Parathyroid adenoma (tissue), 2 donors: ENCODE data around the gene CDX1.

Source experiments
- H2AFZ ChIP-seq: fragments of 300-600 bp; sonication (generic); one replicate; pipeline ENCODE4 v1.7.0; 2017; ENCODE audit warnings: antibody characterized with exemption, mild to moderate bottlenecking
- H3K27ac ChIP-seq: fragments of 300-600 bp; sonication (generic); one replicate; pipeline ENCODE4 v1.7.0; 2017
- H3K27me3 ChIP-seq: fragments of 300-600 bp; sonication (generic); one replicate; pipeline ENCODE4 v1.7.0; 2017; ENCODE audit warnings: low read length; ENCODE audit not compliant: control insufficient read depth, insufficient read depth
- H3K36me3 ChIP-seq: fragments of 300-600 bp; sonication (generic); one replicate; pipeline ENCODE4 v1.7.0; 2017; ENCODE audit warnings: low read length; ENCODE audit not compliant: control insufficient read depth, insufficient read depth
- H3K4me1 ChIP-seq: fragments of 300-600 bp; sonication (generic); one replicate; pipeline ENCODE4 v1.7.0; 2017; ENCODE audit warnings: control low read depth
- H3K4me2 ChIP-seq: fragments of 300-600 bp; sonication (generic); one replicate; pipeline ENCODE4 v1.7.0; 2017; ENCODE audit warnings: low read length
- H3K4me3 ChIP-seq: fragments of 300-600 bp; sonication (generic); one replicate; pipeline ENCODE4 v1.7.0; 2017; ENCODE audit warnings: low read depth, low read length
- H3K79me2 ChIP-seq: fragments of 300-600 bp; sonication (generic); one replicate; pipeline ENCODE4 v1.7.0; 2017; ENCODE audit warnings: control low read depth
- H3K9ac ChIP-seq: fragments of 300-600 bp; sonication (generic); one replicate; pipeline ENCODE4 v1.7.0; 2017; ENCODE audit warnings: mild to moderate bottlenecking
- H3K9me3 ChIP-seq: fragments of 300-600 bp; sonication (generic); one replicate; pipeline ENCODE4 v1.7.0; 2017; ENCODE audit warnings: low read length; ENCODE audit not compliant: control insufficient read depth
- CTCF ChIP-seq: fragments of 300-600 bp; sonication (generic); IDR thresholded peaks from one replicate; pipeline ENCODE4 v1.7.0; 2017; ENCODE audit warnings: antibody characterized with exemption, mild to moderate bottlenecking
- donor health status: primary hyperparathyroidism.

The CDX1 gene

GRCh38 chr5:150120062-150120441, 46.5 kb upstream of the CDX1 start:
- no peaks in the 10 kb centered on the region for H3K36me3 ChIP-seq
- TF ChIP-seq CTCF, result no peak
- no peak overlapping the region for H2AFZ ChIP-seq
- no peaks in the 10 kb centered on the region for H3K9me3 ChIP-seq
- no peaks in the 10 kb centered on the region for H3K27me3 ChIP-seq
- H3K9ac ChIP-seq, result no peak overlapping the region
- H3K4me2 ChIP-seq, result no peak overlapping the region
- H3K4me1 ChIP-seq, result no peaks in the 10 kb centered on the region
- no peak overlapping the region for H3K27ac ChIP-seq
- no peak overlapping the region for H3K4me3 ChIP-seq
- no peaks in the 10 kb centered on the region for H3K79me2 ChIP-seq

- no peaks in the 10 kb centered on the region for H3K79me2 ChIP-seq
- H3K4me2 ChIP-seq, result no peak overlapping the region
- H3K4me1 ChIP-seq, result no peaks in the 10 kb centered on the region
- H3K9me3 ChIP-seq, result no peaks in the 10 kb centered on the region
- no peak overlapping the region for H3K4me3 ChIP-seq
- H3K9ac ChIP-seq, result no peak overlapping the region
- H3K27ac ChIP-seq, result no peak overlapping the region
- no peaks in the 10 kb centered on the region for H3K36me3 ChIP-seq
- TF ChIP-seq CTCF, result no peak
- H2AFZ ChIP-seq, result no peak overlapping the region
- no peaks in the 10 kb centered on the region for H3K27me3 ChIP-seq
Observed at GRCh38 chr5:150120617-150121447, 45.7 kb upstream of the CDX1 start.

GRCh38 chr5:150121448-150122157, 45.0 kb upstream of the CDX1 start:
- H3K36me3 ChIP-seq, result no peaks in the 10 kb centered on the region
- no peak overlapping the region for H3K27ac ChIP-seq

GRCh38 chr5:150122158-150122510, 44.4 kb upstream of the CDX1 start:
- no peak overlapping the region for H2AFZ ChIP-seq
- no peak overlapping the region for H3K4me3 ChIP-seq
- H3K79me2 ChIP-seq, result no peaks in the 10 kb centered on the region
- H3K27ac ChIP-seq, result no peak overlapping the region
- no peaks in the 10 kb centered on the region for H3K4me1 ChIP-seq
- H3K4me2 ChIP-seq, result no peak overlapping the region
- no peaks in the 10 kb centered on the region for H3K36me3 ChIP-seq
- H3K9ac ChIP-seq, result no peak overlapping the region
- no peak for TF ChIP-seq CTCF
- H3K27me3 ChIP-seq, result no peaks in the 10 kb centered on the region
- no peaks in the 10 kb centered on the region for H3K9me3 ChIP-seq

More at GRCh38 chr5:150121448-150122157, 45.0 kb upstream of the CDX1 start:
- Histone ChIP-seq H3K79me2 (no peaks in the 10 kb centered on the region), H3K4me1 (no peaks in the 10 kb centered on the region), H3K9ac (no peak overlapping the region), H3K27me3 (no peaks in the 10 kb centered on the region), H2AFZ (no peak overlapping the region), H3K4me3 (no peak overlapping the region), H3K4me2 (no peak overlapping the region), H3K9me3 (no peaks in the 10 kb centered on the region)
- TF ChIP-seq CTCF, result no peak
